SIG-M5 (cell line): ENCODE data around the gene ATG3.
"Not testable (repeated sequence)": the region's sequence is repeated elsewhere in the genome, so short reads cannot be mapped to it uniquely, and the experiment has no call there.

Experiments used
- DNase-seq: peaks from one replicate; lab custom pipeline; 2025; lab: John Stamatoyannopoulos, UW

Gene ATG3

DNA sequence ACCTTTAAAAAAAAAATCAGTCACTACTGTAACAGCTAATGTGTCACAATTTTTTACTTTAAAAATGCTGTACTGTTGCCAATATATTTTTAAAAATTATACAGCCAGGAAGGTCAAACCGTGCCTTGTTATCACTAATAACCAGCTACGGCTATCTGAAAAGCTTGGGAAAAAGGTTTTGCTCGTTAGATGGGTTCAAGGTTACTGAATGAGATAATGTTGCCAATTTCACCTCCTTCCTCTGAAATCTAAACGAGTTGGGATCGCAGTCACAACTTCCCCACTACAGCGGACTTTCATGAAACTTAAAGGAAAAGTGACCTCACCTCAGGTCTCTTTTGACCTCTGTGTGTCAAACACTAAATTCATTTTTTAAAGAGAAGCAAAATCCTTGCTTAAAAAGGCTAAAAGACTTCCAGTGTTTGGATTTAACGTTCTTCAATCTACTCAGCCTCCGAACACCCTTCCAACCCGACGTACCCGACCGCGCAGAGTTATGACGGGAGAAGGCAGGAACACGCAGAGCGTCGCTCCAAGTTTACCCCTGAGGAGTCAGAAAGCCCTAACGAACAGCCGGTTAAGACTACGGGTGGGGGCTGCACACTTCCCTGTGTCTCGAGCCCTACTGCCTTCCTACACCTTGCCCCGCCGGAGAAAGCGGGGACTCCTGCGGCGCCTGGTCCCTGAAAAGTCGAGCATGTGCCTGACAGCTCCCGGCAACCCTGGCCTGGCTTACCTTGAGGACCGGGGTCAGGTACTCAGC, 860 bp downstream of the ATG3 start:
- DNase-seq = peak; percentile 56

DNA sequence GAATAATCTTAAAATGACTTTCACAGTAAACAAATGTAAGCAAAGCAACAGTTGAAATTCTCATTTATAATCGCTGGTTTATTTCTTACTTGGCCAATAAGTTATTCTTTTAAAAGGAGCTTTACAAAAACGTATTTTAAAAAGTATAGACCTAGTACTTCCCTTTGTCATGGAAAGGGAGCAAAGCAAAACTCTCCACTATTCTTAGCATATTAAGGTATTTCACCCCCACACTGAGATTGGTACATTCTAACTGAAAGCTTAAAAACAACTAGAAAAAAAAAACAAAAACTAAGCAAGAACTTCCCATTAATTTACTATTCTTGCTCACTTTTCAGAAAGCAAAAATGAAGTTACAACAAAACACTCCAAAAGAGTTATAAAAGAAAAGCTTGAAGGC, 1.5 kb downstream of the ATG3 start:
- no peak for DNase-seq

DNA sequence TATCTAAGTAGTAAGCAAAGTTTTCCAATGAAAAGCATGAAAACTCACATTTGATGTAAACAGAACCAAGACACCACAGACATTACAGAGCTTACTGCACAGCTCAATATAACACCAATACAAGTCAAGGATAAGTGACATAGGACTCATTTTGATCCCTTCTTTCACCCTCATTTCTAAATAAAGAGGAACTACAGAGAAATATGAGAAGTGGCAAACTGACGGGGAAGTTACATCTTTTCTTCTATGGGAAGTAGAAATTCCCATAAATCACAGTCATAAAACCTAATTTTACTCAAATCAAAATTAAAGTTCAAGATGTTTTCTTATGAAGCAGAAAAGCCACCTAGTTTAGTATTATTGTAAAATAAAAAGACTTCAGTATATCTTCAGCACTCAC, 3.8 kb downstream of the ATG3 start:
- DNase-seq = no peak

DNA sequence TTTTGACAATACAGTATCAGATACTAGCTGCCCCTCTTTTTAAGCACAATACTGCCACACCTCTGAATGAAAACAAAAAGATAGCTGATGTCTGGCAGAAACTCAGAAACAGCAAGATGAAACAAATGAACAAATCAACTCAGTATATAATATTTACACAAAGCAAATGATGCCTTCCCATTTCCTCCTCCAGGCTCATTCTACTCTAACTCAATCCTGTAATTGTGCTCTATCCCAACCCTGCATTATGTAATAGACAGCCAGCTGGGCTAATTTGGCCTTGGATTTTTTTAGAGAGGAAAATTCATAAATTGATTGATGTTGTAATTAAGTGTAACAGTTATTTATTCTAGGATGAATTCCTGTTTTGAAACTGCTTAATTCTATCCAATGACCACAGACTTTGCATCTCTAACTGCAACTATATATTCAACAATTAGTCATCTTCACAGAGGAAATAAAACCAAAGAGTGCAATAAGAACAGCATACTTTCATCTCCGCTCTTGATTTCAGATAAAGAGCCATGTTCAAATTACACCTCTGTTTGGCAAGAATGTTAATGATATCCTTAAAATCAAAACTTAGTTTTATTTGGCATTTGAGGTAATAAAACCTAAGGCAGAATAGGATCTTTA, 6.1 kb downstream of the ATG3 start:
- DNase-seq = no peak

DNA sequence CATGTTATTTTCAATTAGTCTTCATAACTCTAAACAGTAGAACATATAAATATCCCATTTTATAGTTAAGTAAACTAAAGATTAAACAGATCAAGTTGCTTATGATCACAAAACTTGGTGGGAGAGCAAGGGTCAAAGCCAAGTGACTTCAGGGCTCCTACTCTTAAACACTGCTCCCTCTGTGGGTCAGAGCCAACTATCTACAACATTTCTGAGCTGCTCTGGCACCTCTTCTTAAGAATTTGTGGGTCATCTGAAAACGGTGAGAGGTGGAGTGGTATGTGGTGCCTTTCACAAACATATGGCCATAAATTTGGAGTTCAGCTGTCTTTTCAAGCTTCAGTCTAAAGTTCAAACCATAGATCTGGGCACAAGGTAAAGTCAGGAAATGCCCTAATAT, 10.9 kb downstream of the ATG3 start:
- no peak for DNase-seq

DNA sequence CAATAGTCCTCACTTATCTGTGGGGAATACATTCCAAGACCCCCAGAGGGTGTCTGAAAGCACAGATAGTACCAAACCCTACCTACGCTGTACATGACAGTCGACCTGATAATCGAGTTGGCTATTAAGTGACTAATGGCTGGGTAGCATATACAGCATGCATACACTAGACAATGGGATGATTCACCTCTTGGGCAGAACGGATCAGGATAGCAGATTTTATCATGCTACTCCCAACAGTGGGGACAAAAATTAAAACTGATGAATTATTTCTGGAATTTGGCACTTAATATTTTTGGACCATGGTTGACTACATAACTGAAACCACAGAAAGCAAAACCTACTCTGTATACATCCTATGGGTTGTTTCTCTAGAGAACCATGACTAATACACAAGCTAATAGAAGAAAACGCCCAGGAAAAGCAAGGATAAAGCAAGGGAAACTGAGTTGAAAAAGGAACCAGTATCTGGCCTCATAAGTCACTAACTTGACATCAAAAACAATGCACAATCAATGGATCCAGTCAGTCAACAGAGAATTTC, 15.5 kb downstream of the ATG3 start:
- DNase-seq = no peak

DNA sequence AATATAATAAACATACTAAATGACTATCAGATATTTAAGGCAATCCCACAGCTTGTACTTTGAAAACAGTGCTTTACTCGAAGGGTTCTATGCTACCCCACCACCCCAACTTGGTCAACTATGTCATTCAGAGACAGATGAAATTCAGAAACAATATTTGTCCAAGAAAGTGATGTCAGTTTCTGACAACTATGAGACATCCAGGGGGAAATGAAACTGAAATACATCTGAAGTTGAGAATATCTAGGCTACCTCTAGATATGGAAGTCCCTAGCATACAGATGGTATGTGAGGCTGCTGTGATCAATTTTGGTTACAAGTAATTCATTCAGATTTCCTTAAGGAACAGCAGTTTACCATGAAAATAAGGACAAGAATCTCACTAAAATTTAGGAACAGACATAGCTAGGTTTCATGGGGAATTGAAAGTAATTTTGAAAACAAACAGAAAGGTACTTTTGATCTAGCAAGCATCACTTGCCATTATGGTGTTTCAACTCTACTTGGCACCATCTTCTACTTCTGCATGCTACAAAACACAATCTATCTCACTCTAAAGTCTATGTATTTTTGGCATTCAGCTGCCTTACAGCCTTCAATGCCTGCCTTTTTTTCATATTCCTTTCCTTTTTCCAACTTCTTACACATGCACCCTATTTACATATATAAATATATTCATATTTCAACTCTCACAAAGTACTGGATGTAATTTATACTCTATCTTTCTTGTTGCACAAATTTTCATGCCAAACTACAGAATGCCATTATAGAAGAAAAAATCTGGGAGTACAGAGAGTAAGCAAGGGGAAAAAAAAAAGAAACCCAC, 21.7 kb downstream of the ATG3 start:
- DNase-seq = no peak

DNA sequence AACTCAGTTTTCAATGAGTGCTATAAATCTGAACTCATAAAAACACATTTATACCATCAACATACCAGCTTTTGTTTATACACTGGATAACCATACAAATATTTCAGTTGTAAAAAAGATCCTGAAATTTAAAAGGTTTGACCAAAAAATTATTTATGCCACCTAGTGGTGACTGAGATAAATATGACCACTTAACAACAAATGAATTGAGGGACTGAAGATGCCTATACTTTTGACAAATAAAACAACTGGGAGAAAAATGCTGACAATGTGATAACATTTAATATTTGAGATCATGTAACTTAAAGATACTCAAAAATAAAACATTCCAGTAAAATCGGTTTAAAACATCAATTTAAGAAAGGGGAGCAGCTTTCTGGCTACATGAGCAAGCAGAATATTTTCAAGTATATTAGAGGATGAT, 30.4 kb downstream of the ATG3 start:
- no peak for DNase-seq

DNA sequence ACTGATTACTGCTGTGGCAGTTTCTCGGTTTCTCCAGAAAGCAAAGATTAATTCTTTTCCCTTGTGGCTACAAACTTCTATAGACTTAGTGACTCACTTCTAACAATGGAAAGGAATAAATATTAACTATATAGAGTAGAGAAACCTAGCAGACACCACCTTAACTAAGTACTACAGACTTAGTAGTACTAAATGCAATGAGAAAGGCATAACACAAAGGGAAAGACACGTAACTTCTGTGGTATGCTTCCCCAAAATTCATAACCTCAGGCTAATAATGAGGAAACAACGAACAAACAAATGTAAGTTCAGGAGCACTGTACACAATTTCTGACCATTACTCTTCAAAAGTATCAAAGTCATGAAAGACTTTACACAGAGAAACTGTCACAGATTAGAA, 31.2 kb downstream of the ATG3 start:
- DNase-seq = no peak

DNA sequence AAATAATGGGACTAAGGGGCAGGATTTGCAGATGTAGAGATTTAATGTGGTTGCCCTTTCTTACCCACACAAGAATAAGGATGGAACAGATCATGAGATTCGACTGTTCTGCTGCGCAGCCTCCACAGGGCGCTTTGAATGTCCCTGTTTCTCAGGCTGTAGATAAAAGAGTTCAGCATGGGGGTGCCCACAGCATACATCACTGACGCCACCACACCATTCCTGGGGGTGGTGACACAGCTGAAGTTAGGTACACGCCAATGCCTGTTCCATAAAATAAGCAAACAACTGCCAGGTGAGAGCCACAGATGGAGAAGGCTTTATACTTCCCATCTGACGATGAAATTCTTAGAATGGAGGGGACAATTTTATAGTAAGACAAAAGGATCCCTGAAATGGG, 37.6 kb downstream of the ATG3 start:
- DNase-seq = not testable (repeated sequence)

DNA sequence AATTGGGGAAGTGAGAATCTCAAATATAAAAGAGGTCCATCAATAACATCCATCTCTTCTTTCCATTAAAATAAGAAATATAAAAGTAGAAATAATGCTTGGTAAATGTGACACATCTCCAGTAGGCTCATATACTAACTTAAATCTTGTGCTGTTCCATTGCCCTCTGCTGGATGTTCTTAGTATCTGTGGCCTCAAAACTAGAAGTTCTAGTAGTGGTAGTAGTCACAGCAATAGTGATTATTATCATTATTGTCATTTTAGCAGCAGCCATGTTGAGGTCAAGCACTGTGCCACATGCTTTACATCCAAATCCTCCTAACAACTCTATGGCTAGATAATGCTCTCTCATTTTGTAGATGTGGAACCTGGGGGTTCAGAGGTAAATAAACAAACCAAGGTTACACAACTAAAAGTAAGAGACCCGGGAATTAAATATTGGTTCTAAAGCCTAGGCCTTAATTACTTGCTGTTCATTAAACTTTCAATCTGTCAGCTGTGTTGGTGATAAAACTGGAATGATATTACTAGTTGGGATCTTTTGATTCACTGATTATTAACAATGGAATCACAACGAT, 42.2 kb downstream of the ATG3 start:
- DNase-seq = peak; percentile 21

DNA sequence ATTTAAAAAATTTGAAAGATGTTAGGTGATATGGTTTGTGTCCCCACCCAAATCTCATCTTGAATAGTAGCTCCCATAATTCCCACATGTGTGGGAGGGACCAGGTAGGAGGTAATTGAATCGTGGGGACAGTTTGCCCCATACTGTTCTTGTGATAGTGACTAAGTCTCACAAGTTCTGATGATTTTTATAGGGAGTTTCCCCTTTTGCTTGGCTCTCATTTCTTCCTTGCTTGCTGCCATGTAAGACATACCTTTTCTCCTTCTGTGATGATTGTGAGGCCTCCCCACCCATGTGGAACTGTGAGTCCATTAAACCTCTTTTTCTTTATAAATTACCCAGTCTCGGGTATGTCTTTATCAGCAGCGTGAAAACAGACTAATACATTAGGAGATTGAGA, 42.8 kb downstream of the ATG3 start:
- not testable (repeated sequence) for DNase-seq

DNA sequence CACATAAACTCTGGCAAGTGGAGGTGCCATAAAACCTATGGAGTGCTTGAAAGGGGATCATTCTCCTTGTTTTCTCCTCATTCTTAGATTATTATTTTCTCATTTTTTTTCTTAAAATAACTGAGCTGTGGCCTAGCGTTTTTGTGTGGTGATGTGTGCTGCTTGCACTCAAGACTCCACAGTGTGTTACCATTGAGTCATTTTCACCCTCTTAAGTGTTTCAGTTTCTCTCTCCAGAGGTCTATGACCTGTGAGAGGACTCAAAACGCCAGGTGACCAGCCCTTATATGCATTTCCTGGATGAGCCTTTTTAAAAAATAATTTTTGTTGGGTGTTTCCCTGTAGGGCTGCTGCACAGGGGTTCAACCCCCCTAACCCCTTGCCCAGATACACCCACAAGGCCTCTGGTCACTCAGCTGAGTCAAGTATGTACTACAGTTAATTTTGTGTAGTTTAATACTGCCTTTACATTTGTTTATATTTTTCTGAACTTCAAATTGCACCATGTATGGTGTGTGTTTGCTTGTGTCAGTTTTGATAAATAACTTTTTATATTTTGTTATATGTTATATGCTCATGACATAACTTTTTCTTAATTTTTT, 47.1 kb downstream of the ATG3 start:
- no peak for DNase-seq

DNA sequence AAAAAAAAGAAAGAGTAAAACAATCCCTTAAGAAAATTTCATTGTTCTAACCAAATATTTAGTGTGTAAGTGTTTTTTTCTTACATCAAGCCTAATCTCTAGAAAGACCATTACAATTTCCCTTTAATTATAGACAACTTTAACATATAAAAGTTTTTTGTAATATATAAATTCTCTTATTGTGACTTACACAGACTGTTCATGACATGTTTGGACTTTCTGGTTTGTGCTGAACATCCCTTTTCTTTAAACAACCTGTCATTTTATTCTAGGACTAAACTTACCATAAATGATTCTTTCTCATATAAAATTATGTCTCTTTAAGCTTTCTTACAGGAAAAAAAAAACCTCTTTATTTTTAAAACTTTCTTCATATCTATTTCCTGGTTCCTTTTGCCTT, 49.4 kb downstream of the ATG3 start:
- no peak for DNase-seq

DNA sequence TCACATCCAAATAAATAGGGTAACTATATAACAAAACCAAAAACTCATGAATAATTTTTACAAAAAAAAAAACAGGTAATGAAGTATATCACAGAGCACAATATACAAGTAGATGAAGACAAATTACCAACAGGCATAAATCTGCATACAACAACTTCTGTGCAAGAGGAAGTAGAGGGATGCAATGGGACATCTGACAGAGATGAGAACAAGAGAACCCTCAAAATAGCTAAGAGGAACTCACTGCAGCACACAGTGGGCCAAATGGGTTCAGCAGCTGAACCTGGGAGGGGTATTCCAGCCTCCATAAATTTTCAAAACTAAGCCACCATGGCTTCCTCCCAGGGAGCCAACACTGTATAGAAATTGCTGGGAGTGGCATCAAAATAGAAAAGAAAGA, 52.9 kb downstream of the ATG3 start:
- DNase-seq = no peak

DNA sequence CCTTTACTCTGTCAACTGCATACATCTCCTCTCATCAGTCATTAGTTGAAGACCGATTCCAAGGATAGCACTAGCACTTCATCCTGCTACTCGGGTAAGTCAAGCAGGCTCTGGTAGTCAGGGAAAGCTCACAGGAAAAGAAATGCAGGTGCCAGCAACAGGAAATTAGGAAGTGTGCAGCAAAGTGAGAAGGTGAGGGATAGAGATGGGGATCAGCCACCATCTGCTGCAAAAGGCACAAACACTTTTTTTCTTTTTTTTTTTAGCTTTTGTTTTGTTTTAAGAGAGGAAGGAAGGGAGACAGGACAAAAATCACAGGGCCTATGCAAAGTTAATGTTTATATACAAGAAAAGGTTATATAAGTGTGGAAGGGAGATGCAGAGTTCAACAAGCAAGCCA, 53.5 kb downstream of the ATG3 start:
- DNase-seq = no peak

DNA sequence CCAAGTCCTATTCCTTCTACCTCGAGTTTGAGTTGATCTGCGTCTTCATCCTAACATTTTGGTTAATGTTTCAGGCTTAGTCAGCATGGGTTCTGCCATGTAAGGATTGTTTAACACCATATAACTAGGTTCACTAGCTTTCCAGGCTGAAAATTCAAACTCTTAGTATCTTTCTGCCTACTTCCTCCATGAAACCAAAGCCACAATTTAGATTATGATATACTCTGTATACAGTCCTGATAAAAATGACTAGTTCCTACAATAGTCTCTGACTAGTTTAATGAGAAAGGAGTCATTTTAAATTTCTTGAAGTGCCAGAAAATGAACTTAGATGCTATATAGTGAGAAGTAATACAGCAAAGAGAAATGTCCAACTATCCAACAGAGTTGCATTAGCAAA, 55.9 kb downstream of the ATG3 start:
- DNase-seq = no peak

DNA sequence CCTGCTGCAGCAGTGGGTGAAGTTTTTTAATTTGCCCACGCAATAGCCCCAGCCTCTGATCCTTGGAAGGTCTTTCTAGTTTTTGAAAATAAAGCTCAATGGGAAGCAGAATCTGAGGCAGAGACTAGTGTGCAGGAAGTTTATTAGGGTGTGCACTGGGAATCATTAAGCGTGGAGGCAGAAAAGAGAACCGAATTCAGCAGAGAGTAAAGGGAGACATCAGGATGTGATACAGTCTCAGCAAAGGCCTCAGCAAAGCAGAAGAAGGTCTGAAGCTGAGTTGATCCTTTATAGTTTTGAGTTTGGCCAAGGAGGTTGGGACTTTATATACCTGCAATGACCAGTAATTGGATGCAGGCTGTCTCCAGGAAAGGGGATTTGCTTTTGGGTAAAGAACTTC, 57.6 kb downstream of the ATG3 start:
- DNase-seq = no peak

DNA sequence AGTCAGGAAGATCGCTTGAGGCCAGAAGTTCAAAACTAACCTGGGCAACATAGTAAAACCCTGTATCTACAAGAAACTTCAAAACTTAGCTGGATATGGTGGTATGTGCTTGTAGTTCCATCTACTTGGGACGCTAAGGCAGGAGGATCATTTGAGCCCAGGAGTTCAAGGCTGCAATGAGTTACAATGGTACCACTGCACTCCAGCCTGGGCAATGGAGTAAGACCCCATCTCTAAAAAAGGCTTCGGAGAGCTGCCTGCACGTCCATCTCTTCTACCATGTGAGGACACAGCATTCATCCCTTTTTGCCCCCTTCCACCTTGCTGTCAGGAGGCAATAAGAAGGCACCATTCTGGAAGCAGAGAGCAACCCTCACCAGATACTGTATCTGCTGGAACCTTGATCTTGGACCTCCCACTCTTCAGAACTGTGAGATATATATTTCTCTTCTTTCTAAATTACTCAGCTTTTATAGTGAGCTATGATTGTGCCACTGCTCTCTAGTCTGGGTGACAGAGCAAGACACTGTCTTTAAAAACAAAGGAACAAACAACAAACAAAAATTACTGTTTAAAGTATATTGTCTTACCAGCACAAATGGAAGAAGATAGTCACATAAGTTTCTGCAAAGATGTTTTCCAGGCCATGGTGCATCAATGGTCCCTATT, 58.3 kb downstream of the ATG3 start:
- DNase-seq = no peak

DNA sequence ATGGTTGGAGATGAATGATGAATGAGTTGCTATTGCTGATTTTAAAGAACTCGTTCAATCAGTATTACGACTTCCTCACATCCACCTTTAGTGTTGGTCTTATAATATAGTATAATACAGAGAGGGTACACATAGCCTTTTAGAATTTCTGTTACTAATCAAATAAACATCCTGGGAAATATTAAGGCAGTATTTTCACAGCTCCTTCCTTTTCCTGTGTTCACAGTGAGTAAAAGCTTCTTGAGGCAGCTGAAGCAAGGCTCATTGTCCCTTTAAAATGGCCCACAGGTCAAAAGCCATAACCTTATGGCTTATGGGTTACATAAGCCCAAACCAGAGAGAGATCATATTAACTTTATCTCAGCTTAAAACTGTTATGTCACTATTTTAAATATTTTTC, 61.1 kb downstream of the ATG3 start:
- no peak for DNase-seq

DNA sequence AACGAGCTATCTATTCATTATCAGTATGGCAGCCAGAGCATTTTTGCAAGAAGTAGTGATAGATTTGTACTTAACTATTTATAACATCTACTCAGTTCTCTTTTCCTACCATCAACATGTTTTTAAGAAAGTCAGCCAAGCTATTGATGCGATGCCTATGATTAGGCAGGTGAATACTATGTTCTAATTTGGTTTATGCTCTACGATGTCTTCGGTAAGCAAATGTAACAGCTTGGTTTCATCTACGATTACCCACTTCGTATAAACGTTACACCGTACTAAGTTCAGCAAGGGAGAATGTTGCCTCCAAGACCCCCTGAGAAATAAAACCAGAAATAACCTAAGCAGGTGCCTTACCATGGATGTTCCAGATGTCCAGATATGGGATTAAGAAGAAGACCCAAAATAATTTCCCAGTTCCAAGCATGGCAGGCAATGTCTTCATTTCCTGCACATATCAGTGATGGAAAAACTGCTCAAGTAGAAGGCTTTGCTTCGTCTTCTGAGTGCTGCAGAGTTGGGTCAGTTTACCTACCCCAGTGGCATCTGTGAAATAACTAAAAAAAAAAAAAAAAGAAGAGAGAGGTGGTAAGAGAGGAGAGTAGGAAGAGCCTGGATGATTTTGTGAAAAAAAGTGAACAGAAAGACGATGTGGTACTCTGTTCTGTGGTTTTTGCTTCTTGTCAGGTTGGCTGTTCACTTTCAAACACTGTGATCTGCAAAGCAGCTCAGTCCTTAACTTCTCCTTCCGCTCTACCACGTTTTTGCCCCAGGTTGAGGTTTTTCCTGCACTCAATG, 62.6 kb downstream of the ATG3 start, which contains the start of gene BTLA:
Gene BTLA (minus strand): TSS at position 559 of the 798 bp plus-strand sequence. CDS start 114 bp downstream, at position 445.
- no peak for DNase-seq
